ENCODE measurements around the gene ADRA2B.

DNA sequence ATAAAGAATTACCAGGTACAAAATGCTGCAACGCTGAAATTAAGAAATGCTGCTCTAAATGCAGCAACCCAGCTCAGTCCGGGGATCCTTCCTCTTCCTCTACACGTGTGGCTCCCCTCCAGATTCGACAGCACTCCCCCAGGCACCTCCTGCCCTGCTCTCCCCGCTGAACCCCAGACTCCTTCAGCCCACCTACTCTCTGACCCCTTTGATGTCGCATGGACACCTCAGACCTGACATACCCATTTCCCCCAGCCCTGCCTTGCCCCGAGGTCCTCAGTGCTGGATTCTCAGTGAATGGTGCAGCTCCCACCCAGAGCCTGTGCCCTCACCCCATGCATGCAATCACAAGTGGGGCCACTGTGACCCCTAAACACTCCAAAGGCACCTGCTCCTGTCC, 4.6 kb upstream of the ADRA2B start:
- no peak for TF ChIP-seq POLR2A (IDR thresholded peaks at IDR 0.05; ENCODE audit: extremely low read depth, insufficient read length)
- TF ChIP-seq, protein P1, sequence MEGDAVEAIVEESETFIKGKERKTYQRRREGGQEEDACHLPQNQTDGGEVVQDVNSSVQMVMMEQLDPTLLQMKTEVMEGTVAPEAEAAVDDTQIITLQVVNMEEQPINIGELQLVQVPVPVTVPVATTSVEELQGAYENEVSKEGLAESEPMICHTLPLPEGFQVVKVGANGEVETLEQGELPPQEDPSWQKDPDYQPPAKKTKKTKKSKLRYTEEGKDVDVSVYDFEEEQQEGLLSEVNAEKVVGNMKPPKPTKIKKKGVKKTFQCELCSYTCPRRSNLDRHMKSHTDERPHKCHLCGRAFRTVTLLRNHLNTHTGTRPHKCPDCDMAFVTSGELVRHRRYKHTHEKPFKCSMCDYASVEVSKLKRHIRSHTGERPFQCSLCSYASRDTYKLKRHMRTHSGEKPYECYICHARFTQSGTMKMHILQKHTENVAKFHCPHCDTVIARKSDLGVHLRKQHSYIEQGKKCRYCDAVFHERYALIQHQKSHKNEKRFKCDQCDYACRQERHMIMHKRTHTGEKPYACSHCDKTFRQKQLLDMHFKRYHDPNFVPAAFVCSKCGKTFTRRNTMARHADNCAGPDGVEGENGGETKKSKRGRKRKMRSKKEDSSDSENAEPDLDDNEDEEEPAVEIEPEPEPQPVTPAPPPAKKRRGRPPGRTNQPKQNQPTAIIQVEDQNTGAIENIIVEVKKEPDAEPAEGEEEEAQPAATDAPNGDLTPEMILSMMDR (IDR thresholded peaks at IDR 0.05; ENCODE audit: low read depth, low read length): no peak
